ENCODE data around the gene CDH2. TPM values are rescaled to one million over a fixed set of nuclear protein-coding genes. Genes with fewer than 3 reads are reported as not detected.

Gene CDH2
- total RNA-seq, 1 experiment from 2014 or later = 42.3 TPM

DNA sequence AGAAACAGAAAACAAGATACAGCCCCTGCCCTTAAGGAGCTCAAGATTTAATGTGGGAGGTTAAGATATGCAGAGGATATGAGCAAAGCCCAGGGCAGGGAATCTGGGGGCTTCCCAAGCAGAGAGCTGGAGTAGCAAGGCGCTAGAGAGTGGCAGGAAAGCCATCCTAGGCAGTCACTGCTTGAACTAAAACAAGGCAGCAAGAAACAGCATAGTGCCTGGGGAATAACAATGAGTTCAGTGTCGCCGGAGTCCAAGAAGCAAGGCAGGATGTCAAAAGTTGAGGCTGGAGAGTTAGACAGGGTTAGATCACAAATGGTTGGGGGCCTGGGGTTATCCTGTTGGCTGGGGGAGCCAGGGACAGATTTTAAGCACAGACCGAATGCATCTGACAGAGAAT lies 24.6 kb downstream of the CDH2 start:
- H3K4me3 ChIP-seq (ENCODE audit: low read depth in 2 of 2, low read length in 2 of 2) = no peak overlapping the region
- no peak for DNase-seq (ENCODE audit: low read depth, low spot score)
- no peaks in the 10 kb centered on the region for H3K4me1 ChIP-seq (ENCODE audit: control insufficient read depth, insufficient read depth, low read length)
- POLR2A ChIA-PET = no interaction called here
- ATAC-seq = no peak
- TF ChIP-seq, protein P1, sequence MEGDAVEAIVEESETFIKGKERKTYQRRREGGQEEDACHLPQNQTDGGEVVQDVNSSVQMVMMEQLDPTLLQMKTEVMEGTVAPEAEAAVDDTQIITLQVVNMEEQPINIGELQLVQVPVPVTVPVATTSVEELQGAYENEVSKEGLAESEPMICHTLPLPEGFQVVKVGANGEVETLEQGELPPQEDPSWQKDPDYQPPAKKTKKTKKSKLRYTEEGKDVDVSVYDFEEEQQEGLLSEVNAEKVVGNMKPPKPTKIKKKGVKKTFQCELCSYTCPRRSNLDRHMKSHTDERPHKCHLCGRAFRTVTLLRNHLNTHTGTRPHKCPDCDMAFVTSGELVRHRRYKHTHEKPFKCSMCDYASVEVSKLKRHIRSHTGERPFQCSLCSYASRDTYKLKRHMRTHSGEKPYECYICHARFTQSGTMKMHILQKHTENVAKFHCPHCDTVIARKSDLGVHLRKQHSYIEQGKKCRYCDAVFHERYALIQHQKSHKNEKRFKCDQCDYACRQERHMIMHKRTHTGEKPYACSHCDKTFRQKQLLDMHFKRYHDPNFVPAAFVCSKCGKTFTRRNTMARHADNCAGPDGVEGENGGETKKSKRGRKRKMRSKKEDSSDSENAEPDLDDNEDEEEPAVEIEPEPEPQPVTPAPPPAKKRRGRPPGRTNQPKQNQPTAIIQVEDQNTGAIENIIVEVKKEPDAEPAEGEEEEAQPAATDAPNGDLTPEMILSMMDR (IDR thresholded peaks at IDR 0.05) = no peak
- TF ChIP-seq POLR2AphosphoS5 (IDR thresholded peaks at IDR 0.05; ENCODE audit: low read depth, low read length) (no peak), SIN3A (IDR thresholded peaks at IDR 0.05; ENCODE audit: borderline replicate concordance, insufficient read depth, low read depth, low read length) (no peak), REST (IDR thresholded peaks at IDR 0.05; ENCODE audit: insufficient read depth in 1 of 2, low read depth in 2 of 2, low read length in 1 of 2) (no peak), TCF7L2 (IDR thresholded peaks at IDR 0.05; ENCODE audit: low read depth, low read length) (no peak)
- no peaks in the 10 kb centered on the region for H3K36me3 ChIP-seq (ENCODE audit: control insufficient read depth, insufficient read depth, low read length)
- in situ Hi-C loops (cut with HindIII; ENCODE audit: low pct_unique_long_range_greater_than_20kb, low sequenced_read_pairs) = no loop called here
- H3K27me3 ChIP-seq (ENCODE audit: control insufficient read depth, insufficient read depth, low read length) = no peaks in the 10 kb centered on the region
- H3K9me3 ChIP-seq (ENCODE audit: control insufficient read depth, insufficient read depth, low read depth, low read length) = no peaks in the 10 kb centered on the region
- intact Hi-C loops (cut with micrococcal nuclease; ENCODE audit: unreplicated experiment) = no loop called here
- CTCF ChIA-PET = no interaction called here
- no peak overlapping the region for H3K27ac ChIP-seq (ENCODE audit: low read length)
- BruUV-seq (replicated peaks) = no TSS peak

GRCh38 chr18:28151434-28151833 lies 25.5 kb downstream of the CDH2 start:
- no peak overlapping the region for H3K4me3 ChIP-seq (ENCODE audit: low read depth in 2 of 2, low read length in 2 of 2)
- no peaks in the 10 kb centered on the region for H3K36me3 ChIP-seq (ENCODE audit: control insufficient read depth, insufficient read depth, low read length)
- DNase-seq (ENCODE audit: low read depth, low spot score) (no peak), ATAC-seq (no peak)
- H3K9me3 ChIP-seq (ENCODE audit: control insufficient read depth, insufficient read depth, low read depth, low read length) = no peaks in the 10 kb centered on the region
- ChIA-PET CTCF (no interaction called here), POLR2A (no interaction called here)
- in situ Hi-C loops (cut with HindIII; ENCODE audit: low pct_unique_long_range_greater_than_20kb, low sequenced_read_pairs) (no loop called here), intact Hi-C loops (cut with micrococcal nuclease; ENCODE audit: unreplicated experiment) (no loop called here)
- no peaks in the 10 kb centered on the region for H3K4me1 ChIP-seq (ENCODE audit: control insufficient read depth, insufficient read depth, low read length)
- no peaks in the 10 kb centered on the region for H3K27me3 ChIP-seq (ENCODE audit: control insufficient read depth, insufficient read depth, low read length)
- TF ChIP-seq TCF7L2 (IDR thresholded peaks at IDR 0.05; ENCODE audit: low read depth, low read length) (no peak), SIN3A (IDR thresholded peaks at IDR 0.05; ENCODE audit: borderline replicate concordance, insufficient read depth, low read depth, low read length) (no peak), POLR2AphosphoS5 (IDR thresholded peaks at IDR 0.05; ENCODE audit: low read depth, low read length) (no peak), REST (IDR thresholded peaks at IDR 0.05; ENCODE audit: insufficient read depth in 1 of 2, low read depth in 2 of 2, low read length in 1 of 2) (no peak)
- TF ChIP-seq, protein P1 (IDR thresholded peaks at IDR 0.05) = no peak
- no TSS peak for BruUV-seq (replicated peaks)
- H3K27ac ChIP-seq (ENCODE audit: low read length) = no peak overlapping the region
